Ovary (tissue), 9 donors: ENCODE measurements around the gene SCTR. TPM values are rescaled to one million over a fixed set of nuclear protein-coding genes. Genes with fewer than 3 reads are reported as not detected.

ENCODE experiments used
- DNase-seq, 5 donors: peaks; one replicate each; pipeline ENCODE4 v3.0.0-alpha.2; 2019 to 2020
- H3K27ac ChIP-seq, 2 donors: fragments of 200-600 bp; one replicate each; pipeline versions ENCODE4 v1.5.1 to v1.8.0; 2019 to 2022
- H3K27me3 ChIP-seq: fragments of 200-600 bp; one replicate; pipeline ENCODE4 v1.8.0; 2022
- H3K36me3 ChIP-seq: fragments of 200-600 bp; sonication (generic); one replicate; pipeline ENCODE4 v1.5.1; 2019
- H3K4me1 ChIP-seq: one replicate; pipeline ENCODE4 v1.8.1; 2013; ENCODE audit warnings: mild to moderate bottlenecking, moderate library complexity; ENCODE audit not compliant: insufficient read depth
- H3K4me3 ChIP-seq: fragments of 200-600 bp; sonication (generic); one replicate; pipeline ENCODE4 v1.5.1; 2017
- H3K9me3 ChIP-seq, 2 donors: fragments of 200-600 bp in 1 of 2; sonication (generic) in 1 of 2; one replicate each; pipeline versions ENCODE4 v1.5.1 to v1.8.1; 2013 to 2019; ENCODE audit warnings: mild to moderate bottlenecking in 1 of 2, moderate library complexity in 1 of 2
- CTCF ChIP-seq, 3 donors: fragments of 450-650 bp in 2 of 3; fragments of 200-600 bp in 1 of 3; IDR thresholded peaks; one replicate each; pipeline versions ENCODE4 v1.5.1 to v1.8.0; 2016 to 2022; ENCODE audit warnings: antibody characterized with exemption in 3 of 3, mild to moderate bottlenecking in 1 of 3
- EP300 ChIP-seq: sonication (generic); formaldehyde crosslinking; IDR thresholded peaks from one replicate; pipeline ENCODE4 v1.6.1; 2017; ENCODE audit warnings: antibody characterized with exemption
- POLR2A ChIP-seq: fragments of 450-650 bp; IDR thresholded peaks from one replicate; pipeline ENCODE4 v1.6.1; 2017; ENCODE audit warnings: antibody characterized with exemption, mild to moderate bottlenecking, moderate library complexity
- WGBS, 3 donors: extraction: QIAGEN DNeasy Blood & Tissue Kit in 1 of 3; methylation state at CpG; one replicate each; pipeline versions ENCODE4 v1.1.5 to v1.1.7; 2013 to 2017; 5-methylcytosine and 5-hydroxymethylcytosine counted together
- intact Hi-C, 4 donors: fragments of 100-400 bp; cut with DNase I; formaldehyde crosslinking; loops; one replicate each; pipeline versions ENCODE4 v1.11.0 to v1.15.1; 2022 to 2023
- polyA plus RNA-seq, 2 donors: library from polyadenylated mRNA; stranded (reverse); fragments of 200-250 nt in 1 of 2; fragments of 350-450 nt in 1 of 2; fragmentation: Illumina TruSeq in 1 of 2; extraction: RNeasy Lipid Tissue Mini Kit (QIAGEN cat#74804) in 1 of 2; gene quantifications; one replicate each; pipeline ENCODE4 v1.2.3, GENCODE V29; 2013 to 2014
- total RNA-seq, 7 donors: library from RNA; depleted of rRNA in 2 of 7; stranded (reverse); fragments of >200 nt in 2 of 7; fragmentation: NEBNext Ultra II Directional in 3 of 7; extraction: Animal tissue kit (Norgen Biotek cat#: 25700) in 3 of 7; gene quantifications; one replicate each; pipeline versions ENCODE4 v1.1.0 to v1.2.4, GENCODE V29; 2016 to 2023
- donor health status: DM: no; HTN: no; CAD: no; lungs with moderate emphysema.
- donor health status: DM: no; HTN: no; CAD: no.
- donor health status: Bipolar disorder and iron deficiency.
- donor health status: DM: yes; HTN: yes; CAD: no.
- donor health status: DM: no; HTN: no; CAD: no.
- donor health status: DM: yes; HTN: yes; CAD: no.

Gene SCTR
- total and polyA plus RNA-seq, 9 donors, result 0.23 to 14.1 (median 0.84) TPM; not detected in 5

- intact Hi-C loops, result no loop called here
- H3K4me3 ChIP-seq, result no peak overlapping the region
- no peak overlapping the region for H3K27ac ChIP-seq
- WGBS, 3 donors, result 90 to 95% (median 94%) methylated on average over 3 of the region's 3 CpGs
- DNase-seq, result no peak
- no peaks in the 10 kb centered on the region for H3K27me3 ChIP-seq
- H3K9me3 ChIP-seq, result no peaks in the 10 kb centered on the region
- peaks cover 4% of the 10 kb centered on the region for H3K4me1 ChIP-seq
- H3K36me3 ChIP-seq, result no peaks in the 10 kb centered on the region
- TF ChIP-seq CTCF (IDR thresholded peaks at IDR 0.05) (no peak), EP300 (no peak), POLR2A (no peak)
These were observed 130.1 kb downstream of the SCTR start for GRCh38 chr2:119393971-119394748.

Other genes starting within 250 kb of the SCTR start
- gene C2orf76, start 157.6 kb downstream of the SCTR start, total RNA-seq, result 10 to 100 TPM; 12.0 to 16.7 (median 13.2) TPM
- 10 to 100 TPM; 18.9 to 24.1 TPM for gene C2orf76, start 157.6 kb downstream of the SCTR start, polyA plus RNA-seq
- 10 to 100 TPM; 35.5 to 90.2 (median 49.7) TPM for gene DBI, start 157.5 kb downstream of the SCTR start, total RNA-seq
- 100 to 1,000 TPM; 111 to 243 TPM for gene DBI, start 157.5 kb downstream of the SCTR start, polyA plus RNA-seq
- 10 to 100 TPM in 6 of 7 donors, 1 to 10 TPM in 1; 9.5 to 32.5 (median 17.4) TPM for gene TMEM37, start 92.6 kb downstream of the SCTR start, total RNA-seq
- 10 to 100 TPM; 18.1 to 18.6 TPM for gene TMEM37, start 92.6 kb downstream of the SCTR start, polyA plus RNA-seq
- gene CFAP221, start 20.0 kb upstream of the SCTR start, total RNA-seq, result 10 to 100 TPM in 1 of 7 donors, 1 to 10 TPM in 5, under 1 TPM in 1; 0.86 to 23.4 (median 2.4) TPM
- 1 to 10 TPM in 1 of 2 donors, under 1 TPM in 1; 0.24 to 2.4 TPM for gene CFAP221, start 20.0 kb upstream of the SCTR start, polyA plus RNA-seq
- gene TMEM177, start 154.7 kb upstream of the SCTR start, total RNA-seq, result 10 to 100 TPM in 5 of 7 donors, 1 to 10 TPM in 2; 5.7 to 19.0 (median 11.7) TPM
- gene TMEM177, start 154.7 kb upstream of the SCTR start, polyA plus RNA-seq, result 1 to 10 TPM; 5.9 to 8.5 TPM
- 10 to 100 TPM; 22.5 to 45.7 (median 36.0) TPM for gene PTPN4, start 235.4 kb upstream of the SCTR start, total RNA-seq
- 10 to 100 TPM in 1 of 2 donors, 1 to 10 TPM in 1; 3.4 to 11.1 TPM for gene PTPN4, start 235.4 kb upstream of the SCTR start, polyA plus RNA-seq